A549 (cell line): ENCODE results near the gene PKNOX1.

Experiments used
- BCL3 ChIP-seq: fragments of >200 bp; sonication (Bioruptor Twin); formaldehyde crosslinking; IDR thresholded peaks from 3 replicates; pipeline ENCODE4 v1.6.1; 2016
- CEBPB ChIP-seq, 2 experiments: fragments of >200 bp in 1 of 2; sonication (Bioruptor Twin) in 1 of 2; formaldehyde crosslinking in 1 of 2; IDR thresholded peaks; 2 replicates each; pipeline ENCODE4 v1.6.1; 2012 to 2016
- CTCF ChIP-seq: fragments of >200 bp; sonication (Bioruptor Twin); formaldehyde crosslinking; IDR thresholded peaks from 3 replicates; pipeline ENCODE4 v1.5.1; 2016
- EP300 ChIP-seq, 2 experiments: fragments of >200 bp; sonication (Bioruptor Twin); formaldehyde crosslinking; IDR thresholded peaks; 2 replicates in 1 of 2; 3 replicates in 1 of 2; pipeline ENCODE4 v1.6.1; 2016 to 2017
- JUNB ChIP-seq: fragments of >200 bp; sonication (Bioruptor Twin); formaldehyde crosslinking; IDR thresholded peaks from 2 replicates; pipeline ENCODE4 v1.6.1; 2016
- MAFK ChIP-seq: fragments of 450-650 bp; IDR thresholded peaks from 2 replicates; pipeline ENCODE4 v1.6.1; 2014; ENCODE audit not compliant: partially characterized antibody
- MYC ChIP-seq: IDR thresholded peaks from 2 replicates; pipeline ENCODE4 v1.6.1; 2012; ENCODE audit warnings: mild to moderate bottlenecking, inconsistent platforms, low read length, improper control_type of control experiment, borderline replicate concordance
- POLR2A ChIP-seq: IDR thresholded peaks from 2 replicates; pipeline ENCODE4 v1.6.1; 2012; ENCODE audit warnings: mild to moderate bottlenecking, low read length
- RAD21 ChIP-seq, 2 experiments: fragments of >200 bp in 1 of 2; sonication (Bioruptor Twin) in 1 of 2; formaldehyde crosslinking in 1 of 2; IDR thresholded peaks in 1 of 2; conservative IDR thresholded peaks in 1 of 2; 2 replicates in 1 of 2; 3 replicates in 1 of 2; pipeline ENCODE4 v1.6.1; 2012 to 2018; ENCODE audit warnings: inconsistent platforms in 1 of 2
- REST ChIP-seq: fragments of 200-600 bp; sonication (generic); IDR thresholded peaks from 2 replicates; pipeline ENCODE4 v1.6.1; 2016; ENCODE audit warnings: antibody characterized with exemption, mild to moderate bottlenecking, moderate library complexity
- RFX5 ChIP-seq: fragments of 450-650 bp; IDR thresholded peaks from 2 replicates; pipeline ENCODE4 v1.7.1; 2014; ENCODE audit warnings: antibody characterized with exemption, mild to moderate bottlenecking, moderate library complexity
- TP53 ChIP-seq: fragments of 250-450 bp; sonication (Bioruptor Pico); IDR thresholded peaks from 2 replicates; pipeline ENCODE4 v1.5.0; 2021; ENCODE audit warnings: mild to moderate bottlenecking, moderate library complexity

DNA sequence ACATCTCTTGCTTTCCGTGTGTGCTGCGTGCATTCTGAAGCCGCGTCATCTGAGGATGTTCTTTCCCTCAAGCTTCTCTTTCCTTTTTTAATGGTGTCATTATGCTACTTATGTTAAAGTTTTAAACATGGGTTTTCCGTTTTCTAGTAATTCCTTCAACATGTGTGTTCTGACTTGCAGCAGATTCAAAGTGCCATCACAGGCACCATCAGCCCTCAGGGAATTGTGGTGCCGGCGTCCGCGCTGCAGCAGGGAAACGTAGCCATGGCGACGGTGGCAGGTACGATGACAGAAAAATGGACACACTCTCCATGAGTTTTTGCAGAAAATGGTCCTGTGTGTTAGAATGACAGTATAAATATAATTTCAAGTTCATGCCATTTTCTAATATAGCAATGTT lies 42.4 kb downstream of the PKNOX1 start:
- TF ChIP-seq REST (no peak), CEBPB (IDR thresholded peaks at IDR 0.05) (no peak), MYC (no peak), BCL3 (no peak), JUNB (no peak), CTCF (no peak), MAFK (no peak), RAD21 (conservative IDR thresholded peaks at IDR 0.05 in 1 of 2, IDR thresholded peaks at IDR 0.05 in 1 of 2) (no peak), EP300 (IDR thresholded peaks at IDR 0.05) (no peak), RFX5 (no peak), TP53 (CRISPR knock-in tag) (no peak), POLR2A (no peak)
